Peyer's patch (tissue), 4 donors: ENCODE measurements around the gene TRAF6.

ENCODE experiments used
- POLR2A ChIP-seq, 2 donors: fragments of 450-650 bp; IDR thresholded peaks; one replicate each; pipeline ENCODE4 v1.5.1; 2017; ENCODE audit warnings: antibody characterized with exemption in 2 of 2, mild to moderate bottlenecking in 2 of 2, moderate library complexity in 2 of 2
- TF ChIP-seq, protein P1 (sequence below), 6 experiments: fragments of 450-650 bp in 4 of 6; fragments of 200-600 bp in 2 of 6; sonication (generic) in 1 of 6; IDR thresholded peaks; one replicate each; pipeline ENCODE4 v1.5.1; 2017 to 2019; ENCODE audit warnings: antibody characterized with exemption in 6 of 6, mild to moderate bottlenecking in 3 of 6, moderate library complexity in 1 of 6

DNA sequence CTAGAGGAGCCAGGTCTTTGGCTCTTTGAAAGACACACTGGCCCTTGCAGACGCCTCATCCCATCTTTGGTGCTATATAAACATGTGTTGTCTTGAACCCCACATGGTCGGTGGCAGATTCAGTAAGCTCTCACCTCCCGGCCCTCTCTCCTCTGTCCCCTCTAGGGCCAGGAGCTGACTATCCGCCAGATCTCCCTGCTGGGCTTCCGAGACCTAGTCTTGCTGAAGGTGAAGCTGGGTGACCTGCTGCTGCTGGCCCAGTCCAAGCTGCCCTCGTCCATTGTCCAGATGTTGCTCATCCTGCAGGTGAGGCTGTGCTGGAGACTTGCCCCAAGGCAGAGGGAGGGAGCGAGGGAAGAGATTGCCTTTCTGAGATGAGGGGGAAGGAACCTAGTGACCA is 63.9 kb downstream of the TRAF6 start:
- TF ChIP-seq, protein P1, sequence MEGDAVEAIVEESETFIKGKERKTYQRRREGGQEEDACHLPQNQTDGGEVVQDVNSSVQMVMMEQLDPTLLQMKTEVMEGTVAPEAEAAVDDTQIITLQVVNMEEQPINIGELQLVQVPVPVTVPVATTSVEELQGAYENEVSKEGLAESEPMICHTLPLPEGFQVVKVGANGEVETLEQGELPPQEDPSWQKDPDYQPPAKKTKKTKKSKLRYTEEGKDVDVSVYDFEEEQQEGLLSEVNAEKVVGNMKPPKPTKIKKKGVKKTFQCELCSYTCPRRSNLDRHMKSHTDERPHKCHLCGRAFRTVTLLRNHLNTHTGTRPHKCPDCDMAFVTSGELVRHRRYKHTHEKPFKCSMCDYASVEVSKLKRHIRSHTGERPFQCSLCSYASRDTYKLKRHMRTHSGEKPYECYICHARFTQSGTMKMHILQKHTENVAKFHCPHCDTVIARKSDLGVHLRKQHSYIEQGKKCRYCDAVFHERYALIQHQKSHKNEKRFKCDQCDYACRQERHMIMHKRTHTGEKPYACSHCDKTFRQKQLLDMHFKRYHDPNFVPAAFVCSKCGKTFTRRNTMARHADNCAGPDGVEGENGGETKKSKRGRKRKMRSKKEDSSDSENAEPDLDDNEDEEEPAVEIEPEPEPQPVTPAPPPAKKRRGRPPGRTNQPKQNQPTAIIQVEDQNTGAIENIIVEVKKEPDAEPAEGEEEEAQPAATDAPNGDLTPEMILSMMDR (IDR thresholded peaks at IDR 0.05): no peak
- no peak for TF ChIP-seq POLR2A (IDR thresholded peaks at IDR 0.05)
